Cardiac fibroblast (primary cell): Measurements from ENCODE around the gene TPD52L1.
A peak's percentile ranks its signal among the peaks of the same experiment; 100 is the strongest.

ENCODE experiments used
- DNase-seq, 2 donors: peaks; one replicate each; pipeline versions ENCODE4 v3.0.0 to v3.0.0-alpha.2; 2010; ENCODE audit warnings: low read depth in 2 of 2
- H3K4me3 ChIP-seq, 2 donors: replicated peaks in 1 of 2; 1 replicate in 1 of 2; 2 replicates in 1 of 2; pipeline ENCODE4 v1.5.1; 2011; ENCODE audit warnings: low read depth in 2 of 2, low read length in 2 of 2, mild to moderate bottlenecking in 2 of 2, moderate library complexity in 1 of 2
- CTCF ChIP-seq: IDR thresholded peaks from one replicate; pipeline ENCODE4 v1.5.1; 2011; ENCODE audit warnings: low read depth, mild to moderate bottlenecking, low read length, inconsistent platforms

TPD52L1 gene

GRCh38 chr6:125153391-125154117, at the start of gene TPD52L1:
Gene TPD52L1, plus strand, starts transcription at chr6:125153773. Its CDS starts 179 bp downstream, at chr6:125153952.
- peak; percentile 92 for TF ChIP-seq CTCF
- peak; percentile 65 to 68 for DNase-seq

GRCh38 chr6:125104425-125104824, 49.1 kb upstream of the TPD52L1 start:
- TF ChIP-seq CTCF = no peak

More at GRCh38 chr6:125153391-125154117, at the start of gene TPD52L1:
- peak within 1 kb of the TSS; percentile 59 to 62 for H3K4me3 ChIP-seq

GRCh38 chr6:125107048-125107447, 46.5 kb upstream of the TPD52L1 start:
- TF ChIP-seq CTCF = no peak

More at GRCh38 chr6:125104425-125104824, 49.1 kb upstream of the TPD52L1 start:
- DNase-seq = peak; percentile 46 to 52
- H3K4me3 ChIP-seq = no peak overlapping the region

GRCh38 chr6:125107896-125108295, 45.7 kb upstream of the TPD52L1 start:
- DNase-seq = peak in 1 of 2 donors; percentile 50
- H3K4me3 ChIP-seq = no peak overlapping the region
- no peak for TF ChIP-seq CTCF

More at GRCh38 chr6:125107048-125107447, 46.5 kb upstream of the TPD52L1 start:
- DNase-seq = no peak
- no peak overlapping the region for H3K4me3 ChIP-seq

GRCh38 chr6:125110056-125110455, 43.5 kb upstream of the TPD52L1 start:
- no peak for TF ChIP-seq CTCF
- DNase-seq = no peak
- no peak overlapping the region for H3K4me3 ChIP-seq

GRCh38 chr6:125111219-125111983, 42.2 kb upstream of the TPD52L1 start:
- DNase-seq = peak in 1 of 2 donors; percentile 56
- no peak for TF ChIP-seq CTCF
- H3K4me3 ChIP-seq = no peak overlapping the region
